Epithelial cell of prostate (primary cell): ENCODE results near the gene CBR3.

Experiments used
- DNase-seq: peaks from one replicate; pipeline ENCODE4 v3.0.0-alpha.2; 2011; ENCODE audit warnings: low read depth, low spot score
- H3K27ac ChIP-seq: fragments of 450-650 bp; 2 replicates; pipeline ENCODE4 v1.5.1; 2017; ENCODE audit warnings: mild to moderate bottlenecking

Gene CBR3

GRCh38 chr21:36148886-36149285 lies 14.0 kb downstream of the CBR3 start:
- DNase-seq, result no peak
- no peak overlapping the region for H3K27ac ChIP-seq

- no peak overlapping the region for H3K27ac ChIP-seq
- no peak for DNase-seq
Measured at GRCh38 chr21:36149788-36150711, 15.2 kb downstream of the CBR3 start.

GRCh38 chr21:36155603-36156338 lies 20.9 kb downstream of the CBR3 start:
- H3K27ac ChIP-seq, result peak overlapping the region; percentile 66
- peak; percentile 45 for DNase-seq

GRCh38 chr21:36156339-36156814 lies 21.5 kb downstream of the CBR3 start:
- peak overlapping the region; percentile 66 for H3K27ac ChIP-seq
- DNase-seq, result peak; percentile 87

GRCh38 chr21:36156815-36157670 lies 22.2 kb downstream of the CBR3 start, which contains the start of gene DOP1B:
DOP1B (plus strand) TSS chr21:36156824; CDS start chr21:36164734, 7,910 bp downstream.
- no peak for DNase-seq
- H3K27ac ChIP-seq, result peak within 1 kb of the TSS; percentile 66

- DNase-seq, result no peak
Measured at GRCh38 chr21:36159356-36159921, 24.6 kb downstream of the CBR3 start.

GRCh38 chr21:36160850-36161178 lies 25.9 kb downstream of the CBR3 start:
- H3K27ac ChIP-seq, result no peak overlapping the region
- no peak for DNase-seq

More at GRCh38 chr21:36159356-36159921, 24.6 kb downstream of the CBR3 start:
- no peak overlapping the region for H3K27ac ChIP-seq

- no peak overlapping the region for H3K27ac ChIP-seq
- DNase-seq, result no peak
Measured at GRCh38 chr21:36162631-36163030, 27.8 kb downstream of the CBR3 start.

GRCh38 chr21:36163750-36164741 lies 29.2 kb downstream of the CBR3 start:
- no peak overlapping the region for H3K27ac ChIP-seq
- DNase-seq, result no peak

- DNase-seq, result no peak
- H3K27ac ChIP-seq, result no peak overlapping the region
Measured at GRCh38 chr21:36165356-36165755, 30.5 kb downstream of the CBR3 start.

GRCh38 chr21:36166705-36167104 lies 31.8 kb downstream of the CBR3 start:
- no peak overlapping the region for H3K27ac ChIP-seq
- DNase-seq, result no peak

- H3K27ac ChIP-seq, result no peak overlapping the region
- no peak for DNase-seq
Measured at GRCh38 chr21:36167541-36167940, 32.7 kb downstream of the CBR3 start.

GRCh38 chr21:36169470-36170128 lies 34.7 kb downstream of the CBR3 start:
- DNase-seq, result no peak

GRCh38 chr21:36170823-36171222 lies 35.9 kb downstream of the CBR3 start:
- no peak for DNase-seq
- no peak overlapping the region for H3K27ac ChIP-seq

More at GRCh38 chr21:36169470-36170128, 34.7 kb downstream of the CBR3 start:
- no peak overlapping the region for H3K27ac ChIP-seq

GRCh38 chr21:36171336-36171735 lies 36.5 kb downstream of the CBR3 start:
- no peak for DNase-seq
- no peak overlapping the region for H3K27ac ChIP-seq

- no peak for DNase-seq
- H3K27ac ChIP-seq, result no peak overlapping the region
Measured at GRCh38 chr21:36171741-36172331, 37.0 kb downstream of the CBR3 start.

GRCh38 chr21:36174780-36175179 lies 39.9 kb downstream of the CBR3 start:
- no peak overlapping the region for H3K27ac ChIP-seq
- DNase-seq, result no peak
